Upper lobe of left lung (tissue), 6 donors: ENCODE data around the gene HEPHL1. TPM values are rescaled to one million over a fixed set of nuclear protein-coding genes. Genes with fewer than 3 reads are reported as not detected.

Source experiments
- ATAC-seq, 2 donors: fragments of 200-7000 bp; cut with Tn5 transposase; one replicate each; pipeline ENCODE4 v1.9.1; 2022; ENCODE audit warnings: mild to moderate bottlenecking in 2 of 2, moderate library complexity in 2 of 2; ENCODE audit not compliant: low FRiP score in 2 of 2
- DNase-seq, 2 donors: peaks; one replicate each; pipeline ENCODE4 v3.0.0-alpha.2; 2019 to 2020
- H3K27ac ChIP-seq, 4 donors: fragments of 200-600 bp; sonication (generic); one replicate each; pipeline ENCODE4 v1.5.1; 2016 to 2019
- H3K27me3 ChIP-seq, 4 donors: fragments of 200-600 bp; sonication (generic); one replicate each; pipeline ENCODE4 v1.5.1; 2017 to 2019
- H3K36me3 ChIP-seq, 4 donors: fragments of 200-600 bp; sonication (generic); one replicate each; pipeline ENCODE4 v1.5.1; 2016 to 2019
- H3K4me1 ChIP-seq, 4 donors: fragments of 200-600 bp; sonication (generic); one replicate each; pipeline ENCODE4 v1.5.1; 2018 to 2019
- H3K4me3 ChIP-seq, 4 donors: fragments of 200-600 bp; sonication (generic); one replicate each; pipeline ENCODE4 v1.5.1; 2017 to 2019; ENCODE audit warnings: mild to moderate bottlenecking in 2 of 4, moderate library complexity in 1 of 4
- H3K9me3 ChIP-seq, 4 donors: fragments of 200-600 bp; sonication (generic); one replicate each; pipeline ENCODE4 v1.5.1; 2018 to 2019
- CTCF ChIP-seq, 6 experiments: fragments of 450-650 bp in 4 of 6; fragments of 200-600 bp in 2 of 6; sonication (generic) in 2 of 6; IDR thresholded peaks; one replicate each; pipeline ENCODE4 v1.5.1; 2016 to 2019; ENCODE audit warnings: antibody characterized with exemption in 6 of 6
- EP300 ChIP-seq, 4 donors: sonication (generic); formaldehyde crosslinking; IDR thresholded peaks; one replicate each; pipeline ENCODE4 v1.5.1; 2017; ENCODE audit warnings: antibody characterized with exemption in 4 of 4, control low read depth in 2 of 4
- POLR2A ChIP-seq, 4 donors: fragments of 450-650 bp; IDR thresholded peaks; one replicate each; pipeline ENCODE4 v1.5.1; 2016 to 2017; ENCODE audit warnings: antibody characterized with exemption in 4 of 4, mild to moderate bottlenecking in 2 of 4
- POLR2AphosphoS5 ChIP-seq, 2 donors: sonication (generic); formaldehyde crosslinking; IDR thresholded peaks; one replicate each; pipeline ENCODE4 v1.5.1; 2017; ENCODE audit warnings: antibody characterized with exemption in 2 of 2
- WGBS, 2 donors: methylation state at CpG; one replicate each; pipeline ENCODE4 v1.1.5; 2017 to 2018; 5-methylcytosine and 5-hydroxymethylcytosine counted together
- total RNA-seq, 6 donors: library from RNA; depleted of rRNA in 4 of 6; stranded (reverse); fragments of >200 nt in 4 of 6; gene quantifications; one replicate each; pipeline versions ENCODE4 v1.1.0 to v1.2.1, GENCODE V29; 2016 to 2021
- donor health status: DM: no; HTN: no; CAD: no; lungs with moderate emphysema.
- donor health status: DM: no; HTN: yes; CAD: no; lungs with severe emphysema.

Gene HEPHL1
- total RNA-seq, 6 donors from 2014 or later, result not detected

- H3K4me1 ChIP-seq, result peaks cover 0 to 4% (median 0%) of the 10 kb centered on the region in 4 donors
- no peaks in the 10 kb centered on the region for H3K36me3 ChIP-seq
- ATAC-seq (no peak), DNase-seq (no peak)
- H3K4me3 ChIP-seq, result no peak overlapping the region
- H3K9me3 ChIP-seq, result peaks cover 5 to 17% (median 12%) of the 10 kb centered on the region in 4 donors
- TF ChIP-seq EP300 (IDR thresholded peaks at IDR 0.05), result no peak
- TF ChIP-seq CTCF (IDR thresholded peaks at IDR 0.05), result no peak
- no peak for TF ChIP-seq POLR2AphosphoS5 (IDR thresholded peaks at IDR 0.05)
- TF ChIP-seq POLR2A (IDR thresholded peaks at IDR 0.05), result no peak
- WGBS, 2 donors, result 82 to 85% methylated on average over 3 of the region's 3 CpGs
- H3K27me3 ChIP-seq, result no peaks in the 10 kb centered on the region
- no peak overlapping the region for H3K27ac ChIP-seq
Measured at GRCh38 chr11:93988912-93989311, 32.2 kb upstream of the HEPHL1 start.

GRCh38 chr11:93993747-93994146 lies 27.4 kb upstream of the HEPHL1 start:
- Histone ChIP-seq H3K9me3 (peaks cover 11 to 21% (median 16%) of the 10 kb centered on the region in 4 donors), H3K4me1 (no peaks in the 10 kb centered on the region), H3K27me3 (no peaks in the 10 kb centered on the region), H3K4me3 (no peak overlapping the region), H3K27ac (no peak overlapping the region), H3K36me3 (no peaks in the 10 kb centered on the region)
- WGBS, 2 donors, result 88 to 89% methylated on average over 1 of the region's 1 CpG
- no peak for ATAC-seq
- DNase-seq, result no peak
- no peak for TF ChIP-seq POLR2AphosphoS5 (IDR thresholded peaks at IDR 0.05)
- no peak for TF ChIP-seq EP300 (IDR thresholded peaks at IDR 0.05)
- no peak for TF ChIP-seq POLR2A (IDR thresholded peaks at IDR 0.05)
- no peak for TF ChIP-seq CTCF (IDR thresholded peaks at IDR 0.05)

GRCh38 chr11:93997741-93998140 lies 23.4 kb upstream of the HEPHL1 start:
- Histone ChIP-seq H3K27ac (no peak overlapping the region), H3K36me3 (no peaks in the 10 kb centered on the region), H3K4me1 (no peaks in the 10 kb centered on the region), H3K4me3 (no peak overlapping the region), H3K27me3 (no peaks in the 10 kb centered on the region), H3K9me3 (peaks cover 10 to 15% (median 14%) of the 10 kb centered on the region in 4 donors)
- TF ChIP-seq POLR2A (IDR thresholded peaks at IDR 0.05), result no peak
- TF ChIP-seq CTCF (IDR thresholded peaks at IDR 0.05), result no peak
- no peak for TF ChIP-seq POLR2AphosphoS5 (IDR thresholded peaks at IDR 0.05)
- WGBS, 2 donors, result 90 to 93% methylated on average over 3 of the region's 3 CpGs
- no peak for ATAC-seq
- DNase-seq, result no peak

DNA sequence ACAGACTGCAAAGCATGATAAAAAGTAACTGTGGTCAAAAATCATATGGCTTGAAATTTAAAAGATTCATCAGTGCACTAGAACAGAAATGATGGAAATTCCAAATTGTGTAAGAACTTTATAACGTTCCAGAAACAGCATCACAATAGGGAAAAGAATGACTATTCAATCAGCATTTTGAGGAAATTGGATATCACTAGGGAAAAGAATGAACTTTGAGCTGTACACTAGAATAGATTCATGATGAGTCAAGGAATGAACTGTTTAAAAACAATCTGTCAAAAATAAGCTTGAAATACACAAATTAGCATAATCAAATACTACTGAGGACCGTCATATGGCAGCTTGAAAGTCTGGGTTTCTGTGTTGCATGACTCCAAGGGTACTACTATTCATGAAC lies 20.5 kb upstream of the HEPHL1 start:
- H3K27ac ChIP-seq, result no peak overlapping the region
- no peak for ATAC-seq
- H3K9me3 ChIP-seq, result peaks cover 0 to 4% (median 0%) of the 10 kb centered on the region in 4 donors
- no peak overlapping the region for H3K4me3 ChIP-seq
- no peak for TF ChIP-seq POLR2A (IDR thresholded peaks at IDR 0.05)
- no peak for TF ChIP-seq POLR2AphosphoS5 (IDR thresholded peaks at IDR 0.05)
- no peak for TF ChIP-seq EP300 (IDR thresholded peaks at IDR 0.05)
- TF ChIP-seq CTCF (IDR thresholded peaks at IDR 0.05), result no peak
- no peaks in the 10 kb centered on the region for H3K36me3 ChIP-seq
- WGBS, 2 donors, result 54 to 63% methylated on average over 2 of the region's 2 CpGs
- no peaks in the 10 kb centered on the region for H3K27me3 ChIP-seq
- no peak for DNase-seq
- no peaks in the 10 kb centered on the region for H3K4me1 ChIP-seq

GRCh38 chr11:94002226-94002625 lies 18.9 kb upstream of the HEPHL1 start:
- Histone ChIP-seq H3K4me3 (no peak overlapping the region), H3K27me3 (no peaks in the 10 kb centered on the region), H3K4me1 (no peaks in the 10 kb centered on the region), H3K36me3 (no peaks in the 10 kb centered on the region), H3K27ac (no peak overlapping the region), H3K9me3 (no peaks in the 10 kb centered on the region)
- DNase-seq (no peak), ATAC-seq (no peak)
- TF ChIP-seq CTCF (IDR thresholded peaks at IDR 0.05), result no peak
- WGBS, 2 donors, result 78 to 82% methylated on average over 2 of the region's 2 CpGs
